Posterior vena cava (tissue), 2 donors: ENCODE data around the gene TAS2R30. TPM values are rescaled to one million over a fixed set of nuclear protein-coding genes. Genes with fewer than 3 reads are reported as not detected.
"Not testable (repeated sequence)": the region's sequence is repeated elsewhere in the genome, so short reads cannot be mapped to it uniquely, and the experiment has no call there.

Source experiments
- DNase-seq: peaks from one replicate; pipeline ENCODE4 v3.0.0-alpha.2; 2020; ENCODE audit warnings: low spot score
- intact Hi-C, 2 donors: fragments of 100-400 bp; cut with DNase I; formaldehyde crosslinking; loops; one replicate each; pipeline versions ENCODE4 v1.14.1 to v1.14.2; 2022 to 2023
- total RNA-seq, 2 donors: library from RNA; stranded (reverse); fragmentation: NEBNext Ultra II Directional; extraction: Animal tissue kit (Norgen Biotek cat#: 25700); gene quantifications; one replicate each; pipeline ENCODE4 v1.2.1, GENCODE V29; 2021
- donor health status: DM: yes; HTN: yes; CAD: no.
- donor health status: DM: yes; HTN: yes; CAD: no.

The TAS2R30 gene
- total RNA-seq, 2 donors from 2014 or later, result 4.3 to 4.4 TPM

DNA sequence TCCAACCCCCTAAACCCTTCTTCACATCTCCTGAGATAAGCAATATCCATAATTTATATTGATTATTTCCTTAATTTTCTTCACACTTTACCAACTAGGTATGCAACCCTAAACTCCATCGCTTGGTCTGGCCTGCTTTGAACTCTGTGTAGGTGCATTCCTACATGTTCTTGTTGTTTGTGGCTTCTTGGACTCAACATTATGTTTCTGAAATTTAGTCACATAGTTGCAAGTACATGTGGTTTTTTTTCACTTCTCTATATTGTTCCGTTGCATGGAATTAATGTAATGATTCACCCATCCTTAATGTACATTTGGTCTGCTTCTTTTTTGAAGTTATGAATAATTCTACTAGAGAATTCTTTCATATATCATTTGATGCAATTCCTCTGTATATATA, 1.6 kb upstream of the TAS2R30 start:
- no peak for DNase-seq
- intact Hi-C loops, result loop anchor here in 1 of 2 donors (10.0 kb wide), 1 partner anchor 49 kb away; the partner anchor contains the start of gene TAS2R42

DNA sequence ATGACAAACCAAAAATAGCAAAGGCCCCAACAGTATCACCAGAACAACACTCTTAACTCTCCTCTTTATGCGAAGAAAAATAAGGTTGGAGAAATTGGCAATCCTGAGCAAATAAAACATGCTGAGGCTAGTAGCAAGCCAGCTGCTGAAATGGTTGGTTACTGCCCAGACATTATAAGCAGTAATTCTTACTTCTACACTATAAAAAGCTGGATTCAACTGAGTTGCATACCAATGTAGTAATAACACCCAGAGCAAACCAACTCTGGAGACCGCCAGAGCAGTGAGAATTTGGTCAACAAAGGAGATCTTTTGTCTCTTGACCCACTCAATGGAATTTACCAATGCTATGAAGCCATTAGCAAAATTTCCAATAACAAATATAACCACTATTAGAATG, 628 bp downstream of the TAS2R30 start:
- intact Hi-C loops, result loop anchor here in 1 of 2 donors (10.0 kb wide), 1 partner anchor 51 kb away; the partner anchor contains the start of gene TAS2R42
- DNase-seq, result no peak

DNA sequence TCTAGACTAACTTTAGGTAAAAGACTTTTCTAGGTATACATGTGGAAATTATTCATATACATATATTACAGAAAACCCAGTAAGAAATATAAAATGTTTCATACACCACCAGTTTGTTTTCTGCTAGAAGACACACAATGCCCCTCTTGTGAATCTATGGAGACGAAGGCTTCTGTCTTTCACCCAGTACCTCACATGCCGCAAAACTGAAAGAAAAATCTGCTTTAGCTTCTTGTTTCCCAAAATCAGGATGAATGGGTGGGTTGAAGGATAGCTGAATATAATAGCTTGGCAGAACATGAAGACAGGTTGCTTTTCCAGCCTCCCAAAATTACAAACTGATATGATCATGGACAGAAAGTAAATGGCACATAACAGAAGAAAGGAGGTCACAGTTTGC, 1.3 kb downstream of the TAS2R30 start:
- intact Hi-C loops, result loop anchor here in 1 of 2 donors (10.0 kb wide), 1 partner anchor 52 kb away; the partner anchor contains the start of gene TAS2R42
- DNase-seq, result no peak

DNA sequence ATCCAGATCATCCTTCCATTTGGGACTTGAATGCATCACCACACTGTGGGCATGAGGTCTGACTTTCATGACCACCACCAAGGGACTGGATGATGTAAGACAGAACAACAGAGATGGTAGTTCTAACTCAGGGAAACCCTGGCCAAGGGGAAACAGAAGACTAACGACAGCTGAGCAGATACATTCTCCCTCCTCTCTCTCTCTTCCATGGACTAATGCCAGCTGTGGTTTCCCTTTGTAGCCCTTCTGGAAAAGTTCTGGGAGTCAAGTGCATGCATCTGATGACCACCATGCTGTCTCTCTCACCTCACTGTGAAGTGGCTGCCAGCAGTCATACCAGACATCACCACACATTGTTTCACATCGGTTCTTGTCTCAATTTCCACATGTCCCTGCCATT, 3.4 kb downstream of the TAS2R30 start:
- no peak for DNase-seq
- intact Hi-C loops, result loop anchor here in 1 of 2 donors (10.0 kb wide), 1 partner anchor 54 kb away; the partner anchor contains the start of gene TAS2R42

DNA sequence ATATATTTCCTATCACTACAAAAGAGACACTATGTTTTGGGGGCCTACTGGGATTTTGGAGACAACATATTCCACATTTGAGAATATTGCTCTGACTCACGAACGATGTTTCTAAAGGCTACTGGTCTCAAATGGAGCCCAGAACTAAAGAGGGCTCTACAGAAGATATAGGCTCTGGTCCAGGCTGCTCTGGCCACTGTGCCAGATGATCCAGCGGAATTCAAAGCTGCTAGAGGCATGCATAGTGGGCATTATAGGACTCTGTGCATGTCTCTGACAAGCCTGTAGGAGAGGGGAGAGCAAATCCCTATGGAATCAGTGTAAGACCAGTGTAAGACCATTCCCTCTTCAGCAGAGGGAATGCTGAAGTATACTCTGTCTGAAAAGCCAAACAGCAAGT, 4.1 kb downstream of the TAS2R30 start:
- no peak for DNase-seq
- intact Hi-C loops, result loop anchor here in 1 of 2 donors (10.0 kb wide), 1 partner anchor 54 kb away; the partner anchor contains the start of gene TAS2R42

DNA sequence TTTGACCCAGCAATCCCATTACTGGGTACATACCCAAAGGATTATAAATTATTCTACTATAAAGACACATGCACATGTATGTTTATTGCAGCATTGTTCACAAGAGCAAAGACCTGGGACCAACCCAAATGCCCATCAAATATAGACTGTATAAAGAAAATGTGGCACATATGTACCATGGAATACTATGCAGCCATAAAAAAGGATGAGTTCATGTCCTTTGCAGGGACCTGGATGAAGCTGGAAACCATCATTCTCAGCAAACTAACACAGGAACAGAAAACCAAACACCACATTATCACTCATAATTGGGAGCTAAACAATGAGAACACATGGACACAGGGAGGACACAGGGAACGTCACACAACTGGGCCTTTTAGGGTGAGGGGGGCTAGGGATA, 20.3 kb downstream of the TAS2R30 start:
- intact Hi-C loops, DNase-seq: not testable (repeated sequence)

DNA sequence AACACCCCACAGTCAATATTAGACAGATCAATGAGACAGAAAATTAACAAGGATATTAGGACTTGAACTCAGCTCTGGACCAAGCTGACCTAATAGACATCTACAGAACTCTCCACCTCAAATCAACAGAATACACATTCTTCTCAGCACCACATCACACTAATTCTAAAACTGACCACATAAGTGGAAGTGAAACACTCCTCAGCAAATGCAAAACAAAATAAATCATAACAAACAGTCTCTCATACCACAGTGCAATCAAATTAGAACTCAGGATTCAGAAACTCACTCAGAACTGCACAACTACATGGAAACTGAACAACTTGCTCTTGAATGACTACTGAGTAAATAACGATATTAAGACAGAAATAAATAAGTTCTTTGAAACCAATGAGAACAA, 23.2 kb downstream of the TAS2R30 start:
- DNase-seq, intact Hi-C loops: not testable (repeated sequence)

DNA sequence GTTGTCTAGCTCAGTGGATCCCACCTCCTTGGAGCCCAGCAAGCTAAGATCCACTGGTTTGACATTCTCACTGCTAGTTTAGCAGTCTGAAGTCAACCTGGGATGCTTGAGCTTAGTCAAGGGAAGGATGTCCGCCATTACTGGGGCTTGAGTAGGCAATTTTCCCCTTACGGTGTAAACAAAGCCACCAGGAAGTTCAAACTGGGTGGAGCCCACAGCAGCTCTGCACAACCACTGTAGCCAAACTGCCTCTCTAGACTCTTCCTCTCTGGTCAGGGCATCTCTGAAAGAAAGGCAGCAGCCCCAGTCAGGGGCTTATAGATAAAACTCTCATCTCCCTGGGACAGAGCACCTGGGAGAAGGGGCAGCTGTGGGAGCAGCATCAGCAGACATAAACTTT, 25.6 kb downstream of the TAS2R30 start:
- no peak for DNase-seq
- intact Hi-C loops, result no loop called here

DNA sequence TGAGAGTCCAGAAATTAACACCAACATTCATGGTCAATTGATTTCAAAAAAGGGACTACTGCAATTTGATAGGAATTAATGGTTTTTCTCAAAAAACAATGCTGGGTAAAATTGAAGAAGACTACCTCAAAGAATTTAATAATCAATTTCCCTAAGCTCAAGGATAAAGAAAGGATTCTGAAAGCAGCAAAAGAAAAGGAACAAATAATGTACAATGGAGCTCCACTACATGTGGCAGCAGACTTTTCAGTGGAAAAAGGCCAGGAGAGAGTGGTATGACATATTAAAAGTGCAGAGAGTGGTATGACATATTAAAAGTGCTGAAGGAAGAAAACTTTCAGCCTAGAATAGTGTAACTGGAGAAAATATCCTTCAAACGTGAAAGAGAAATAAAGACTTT, 26.7 kb downstream of the TAS2R30 start:
- intact Hi-C loops, result no loop called here
- no peak for DNase-seq

DNA sequence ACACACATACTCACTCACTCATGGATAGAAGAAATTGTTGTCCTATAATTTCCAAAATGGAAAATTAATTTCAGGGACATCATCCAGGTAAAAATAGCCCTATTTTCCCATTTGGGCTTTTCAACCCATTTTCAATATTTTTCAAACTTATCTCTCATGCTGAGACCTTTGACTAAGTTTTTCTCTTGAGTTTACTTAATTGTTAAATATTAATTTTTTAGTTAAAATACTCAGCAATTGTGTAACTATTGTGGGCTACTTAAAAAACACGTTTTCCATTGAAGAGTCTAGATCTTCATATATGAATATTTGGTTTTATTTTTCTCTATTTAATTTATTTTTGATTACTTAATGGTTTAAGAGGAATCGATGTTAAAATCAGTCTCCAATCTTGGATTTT, 28.2 kb downstream of the TAS2R30 start:
- intact Hi-C loops, result no loop called here
- DNase-seq, result no peak

DNA sequence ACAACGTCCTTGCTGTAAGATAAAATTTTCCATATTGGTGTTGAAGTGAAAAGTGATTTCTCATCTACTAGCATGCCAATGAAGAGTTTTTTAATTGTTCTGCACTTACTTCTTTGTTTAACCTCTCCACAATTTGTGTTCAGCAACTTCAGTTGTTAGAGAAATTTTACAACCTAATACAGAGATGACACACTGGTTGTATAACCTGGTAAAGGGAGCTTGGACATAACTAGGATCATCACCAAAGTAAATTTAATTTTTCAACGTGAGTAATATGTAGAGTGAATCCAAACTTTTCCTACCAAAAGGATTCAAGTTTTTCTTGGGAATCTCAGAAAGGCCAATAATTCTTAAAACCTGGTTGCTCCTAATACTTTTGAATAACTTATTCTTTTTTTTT, 28.9 kb downstream of the TAS2R30 start:
- intact Hi-C loops, result no loop called here

DNA sequence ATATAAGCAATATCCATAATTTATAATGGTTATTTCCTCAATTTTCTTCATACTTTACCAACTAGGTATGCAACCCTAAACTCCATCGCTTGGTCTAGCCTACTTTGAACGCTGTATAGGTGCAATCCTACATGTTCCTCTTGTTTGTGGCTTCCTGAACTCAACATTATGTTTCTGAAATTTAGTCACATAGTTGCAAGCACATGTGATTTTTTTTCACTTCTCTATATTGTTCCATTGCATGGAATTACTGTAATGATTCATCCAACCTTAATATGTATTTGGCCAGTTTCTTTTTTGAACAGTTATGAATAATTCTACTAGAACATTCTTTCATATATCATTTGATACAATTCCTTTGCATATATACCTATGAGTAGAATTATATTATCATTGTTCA, 39.5 kb downstream of the TAS2R30 start:
- DNase-seq, intact Hi-C loops: not testable (repeated sequence)

More for the DNA sequence above, 28.9 kb downstream of the TAS2R30 start:
- no peak for DNase-seq

DNA sequence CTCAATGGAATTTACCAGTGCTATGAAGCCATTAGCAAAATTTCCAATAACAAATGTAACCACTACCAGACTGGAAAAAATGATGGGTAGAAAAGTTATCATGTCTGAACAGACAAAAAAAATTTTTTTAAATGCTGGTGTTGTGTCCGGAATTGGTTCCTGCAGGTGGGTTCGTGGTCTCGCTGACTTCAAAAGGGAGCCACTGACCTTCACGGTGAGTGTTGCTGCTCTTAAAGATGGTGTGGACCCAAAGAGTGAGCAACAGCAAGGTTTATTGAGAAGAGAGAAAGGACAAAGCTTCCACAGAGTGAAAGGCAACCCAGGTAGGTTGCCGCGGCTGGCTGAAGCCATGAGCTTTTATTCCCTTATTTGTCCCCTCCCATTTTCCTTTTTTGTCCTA, 42.3 kb downstream of the TAS2R30 start, which contains the start of gene TAS2R43:
Gene TAS2R43, minus strand, starts transcription at position 186 of the 400 bp plus-strand sequence. Its CDS starts 84 bp downstream, at position 102.
- intact Hi-C loops, result no loop called here
- no peak for DNase-seq

DNA sequence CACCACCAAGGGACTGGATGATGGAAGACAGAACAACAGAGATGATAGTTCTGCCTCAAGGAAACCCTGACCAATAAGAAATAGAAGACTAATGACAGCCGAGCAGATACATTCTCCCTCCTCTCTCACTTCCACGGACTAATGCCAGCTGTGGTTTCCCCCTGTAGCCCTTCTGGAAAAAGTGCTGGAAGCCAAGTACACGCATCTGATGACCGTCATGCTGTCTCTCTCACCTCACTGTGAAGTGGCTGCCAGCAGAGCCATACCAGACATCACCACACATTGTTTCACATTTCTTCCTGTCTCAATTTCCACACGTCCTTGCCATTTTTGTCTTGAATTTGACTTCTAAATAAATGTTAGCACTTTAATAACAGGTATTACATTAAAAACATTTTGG, 45.2 kb downstream of the TAS2R30 start:
- DNase-seq, result no peak
- intact Hi-C loops, result no loop called here

DNA sequence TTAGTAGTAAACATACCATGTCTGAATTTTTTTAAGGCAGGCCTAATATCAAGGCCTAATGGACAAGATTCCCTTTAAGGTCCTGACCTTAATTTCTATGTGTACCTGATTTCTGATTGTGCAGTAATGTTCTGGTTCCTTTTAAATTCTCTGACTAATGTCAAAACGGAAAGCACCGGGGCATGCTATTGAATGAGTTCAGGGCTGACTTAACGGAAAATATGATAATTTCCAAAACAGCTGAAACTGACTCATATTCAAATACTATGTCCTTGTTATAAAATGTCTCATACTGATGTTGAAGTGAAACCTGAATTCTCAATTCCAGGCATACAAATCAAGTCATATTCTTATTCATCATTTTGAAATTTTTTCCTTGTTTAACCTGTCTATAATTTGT, 49.0 kb downstream of the TAS2R30 start:
- no peak for DNase-seq
- intact Hi-C loops, result no loop called here

Other genes starting within 250 kb of the TAS2R30 start
- gene TAS2R13, start 225.1 kb downstream of the TAS2R30 start, total RNA-seq, result 1 to 10 TPM; 2.4 to 2.5 TPM
- not detected for gene PRH2, start 205.4 kb downstream of the TAS2R30 start, total RNA-seq
- gene TAS2R14, start 195.4 kb downstream of the TAS2R30 start, total RNA-seq, result 1 to 10 TPM; 3.5 to 5.5 TPM
- 1 to 10 TPM; 2.0 to 3.2 TPM for gene TAS2R50, start 147.7 kb downstream of the TAS2R30 start, total RNA-seq
- gene TAS2R20, start 136.3 kb downstream of the TAS2R30 start, total RNA-seq, result 1 to 10 TPM; 3.0 to 4.3 TPM
- gene TAS2R19, start 112.0 kb downstream of the TAS2R30 start, total RNA-seq, result 1 to 10 TPM; 4.3 to 5.9 TPM
- 1 to 10 TPM; 3.3 to 4.7 TPM for gene TAS2R31, start 103.2 kb downstream of the TAS2R30 start, total RNA-seq
- 1 to 10 TPM; 2.2 to 2.4 TPM for gene TAS2R46, start 72.3 kb downstream of the TAS2R30 start, total RNA-seq
- gene TAS2R43, start 42.3 kb downstream of the TAS2R30 start, total RNA-seq, result 1 to 10 TPM in 1 of 2 donors, under 1 TPM in 1; 0.33 to 1.3 TPM
- 10 to 100 TPM; 15.1 to 15.3 TPM for gene SMIM10L1, start 36.5 kb upstream of the TAS2R30 start, total RNA-seq
- not detected for gene TAS2R42, start 52.3 kb upstream of the TAS2R30 start, total RNA-seq
- not detected for gene PRB3, start 135.1 kb upstream of the TAS2R30 start, total RNA-seq
- not detected for gene PRB4, start 175.8 kb upstream of the TAS2R30 start, total RNA-seq